ENCODE data around the gene GGT6. TPM values are rescaled to one million over a fixed set of nuclear protein-coding genes. Genes with fewer than 3 reads are reported as not detected.
A peak's percentile ranks its signal among the peaks of the same experiment; 100 is the strongest.

Gene GGT6
- polyA plus RNA-seq, 4 donors = 6.1 to 11.3 (median 8.2) TPM

DNA sequence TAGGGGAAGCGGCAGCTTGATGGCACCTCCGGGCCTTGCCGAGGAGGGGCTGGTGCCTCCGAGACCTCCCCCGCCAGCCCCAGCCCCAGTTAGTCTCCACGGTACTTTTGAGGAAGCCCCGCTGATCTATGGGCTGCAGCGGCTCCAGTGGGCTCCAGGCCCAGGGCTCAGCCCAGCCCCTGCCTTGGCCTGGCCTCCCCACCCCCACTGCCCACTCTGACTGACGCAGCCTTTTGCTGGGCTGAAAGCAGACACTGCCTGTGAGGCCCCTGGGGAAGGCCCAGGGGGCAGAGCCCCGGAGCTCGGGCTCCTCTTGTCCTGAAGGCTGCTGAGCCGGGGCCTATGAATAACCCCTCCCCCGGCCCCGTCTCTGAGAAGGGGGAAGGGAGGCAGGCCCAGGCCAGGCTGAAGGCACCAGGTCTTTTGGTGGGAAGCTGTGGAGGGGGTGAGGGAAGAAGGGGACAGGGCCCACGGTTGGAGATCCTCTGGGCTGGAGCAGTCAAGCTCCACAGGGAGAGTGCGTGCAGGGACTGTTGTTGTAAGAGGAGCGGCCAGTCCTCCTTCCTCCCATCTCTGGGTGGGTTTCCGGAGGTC, 16.4 kb upstream of the GGT6 start:
- DNase-seq (ENCODE audit: low read depth in 4 of 4, low spot score in 3 of 4) = no peak

DNA sequence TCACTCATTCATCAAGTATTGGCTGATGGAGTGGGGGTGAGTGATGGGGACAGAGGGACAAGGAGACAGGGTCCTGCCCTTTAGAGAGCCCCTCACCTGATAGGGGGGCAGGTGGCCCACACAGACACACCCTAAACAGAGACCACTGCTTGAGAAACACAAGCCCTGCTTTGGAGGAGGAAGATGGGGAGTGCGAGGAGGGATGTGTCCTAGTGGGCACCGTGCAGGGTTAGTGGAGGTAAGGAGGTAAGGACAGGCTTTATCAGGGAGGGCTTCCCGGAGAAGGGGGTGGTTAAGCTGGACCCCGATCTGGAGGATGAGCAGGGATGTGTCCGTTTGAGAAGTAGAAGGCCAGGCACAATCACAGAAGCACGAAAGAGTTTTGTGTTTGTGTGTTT, 15.8 kb upstream of the GGT6 start:
- DNase-seq (ENCODE audit: low read depth in 4 of 4, low spot score in 3 of 4) = no peak

DNA sequence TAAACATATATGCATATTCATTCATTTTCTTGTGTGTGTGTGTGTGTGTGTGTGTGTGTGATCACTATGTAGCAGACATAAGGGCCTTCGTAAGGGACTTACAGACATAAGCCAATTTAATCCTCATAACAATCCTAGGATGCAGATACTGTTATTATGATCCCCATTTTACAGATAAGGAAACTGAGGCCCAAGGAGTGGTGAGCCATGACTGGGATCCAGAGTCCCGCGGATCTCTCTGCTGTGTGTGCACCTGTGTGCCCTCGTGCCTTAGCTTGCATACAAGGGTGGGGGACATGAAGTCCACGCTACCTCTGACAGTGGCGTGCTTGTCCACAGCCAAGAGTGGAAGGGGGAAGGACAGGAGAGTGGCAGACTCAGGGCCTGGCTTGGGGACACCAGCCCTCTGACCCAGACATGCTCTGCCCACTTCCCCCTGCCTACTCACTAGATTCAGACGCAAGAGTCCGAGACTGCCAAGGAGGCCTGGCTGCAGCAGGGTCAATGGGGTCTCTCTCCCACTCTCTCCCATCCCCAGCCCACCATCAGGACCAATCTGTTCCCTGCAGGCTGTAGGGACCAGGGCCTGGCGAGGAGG, 14.2 kb upstream of the GGT6 start:
- DNase-seq (ENCODE audit: low read depth in 4 of 4, low spot score in 3 of 4) = no peak

GRCh38 chr17:4573669-4574068, 13.3 kb upstream of the GGT6 start:
- DNase-seq (ENCODE audit: low read depth in 4 of 4, low spot score in 3 of 4) = no peak

GRCh38 chr17:4573115-4573514, 12.7 kb upstream of the GGT6 start:
- DNase-seq (ENCODE audit: low read depth in 4 of 4, low spot score in 3 of 4) = no peak

DNA sequence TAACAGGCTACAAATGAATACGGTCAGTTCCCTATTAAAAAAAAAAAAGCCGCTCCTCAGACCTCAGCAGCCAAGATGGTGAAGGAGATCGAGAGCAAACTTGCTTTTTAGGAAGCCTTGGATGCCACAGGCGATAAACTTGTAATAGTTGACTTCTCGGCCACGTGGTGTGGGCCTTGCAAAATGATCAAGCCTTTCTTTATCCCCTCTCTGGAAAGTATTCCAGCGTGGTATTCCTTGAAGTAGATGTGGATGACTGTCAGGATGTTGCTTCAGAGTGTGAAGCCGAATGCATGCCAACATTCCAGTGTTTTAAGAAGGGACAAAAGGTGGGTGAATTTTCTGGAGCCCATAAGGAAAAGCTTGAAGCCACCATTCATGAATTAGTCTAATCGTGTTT, 11.8 kb upstream of the GGT6 start:
- DNase-seq (ENCODE audit: low read depth in 4 of 4, low spot score in 3 of 4) = no peak

GRCh38 chr17:4569591-4569990, 9.2 kb upstream of the GGT6 start:
- no peak for DNase-seq (ENCODE audit: low read depth in 4 of 4, low spot score in 3 of 4)

DNA sequence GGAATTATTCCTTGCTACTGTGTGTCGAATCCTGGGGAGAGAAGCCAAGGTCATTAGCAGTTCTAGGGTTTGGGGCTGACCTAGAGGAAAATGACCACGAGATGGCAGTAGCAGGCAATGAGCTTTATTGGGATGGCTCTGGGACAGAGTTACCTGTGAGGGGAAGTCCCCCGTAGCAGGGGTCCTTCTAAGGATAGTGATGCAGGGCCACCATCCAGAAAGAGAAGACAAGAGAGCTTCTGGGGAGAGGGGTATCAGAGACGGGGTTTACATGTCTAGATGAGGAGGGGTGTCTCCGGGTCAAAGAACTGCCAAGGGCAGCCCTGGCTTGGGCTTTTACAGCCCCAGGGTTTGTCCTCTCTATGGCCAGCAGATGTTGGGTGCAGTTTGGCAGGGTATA, 6.4 kb upstream of the GGT6 start:
- peak in 3 of 4 donors; percentile 60 to 67 (median 66) for DNase-seq (ENCODE audit: low read depth in 4 of 4, low spot score in 3 of 4)

DNA sequence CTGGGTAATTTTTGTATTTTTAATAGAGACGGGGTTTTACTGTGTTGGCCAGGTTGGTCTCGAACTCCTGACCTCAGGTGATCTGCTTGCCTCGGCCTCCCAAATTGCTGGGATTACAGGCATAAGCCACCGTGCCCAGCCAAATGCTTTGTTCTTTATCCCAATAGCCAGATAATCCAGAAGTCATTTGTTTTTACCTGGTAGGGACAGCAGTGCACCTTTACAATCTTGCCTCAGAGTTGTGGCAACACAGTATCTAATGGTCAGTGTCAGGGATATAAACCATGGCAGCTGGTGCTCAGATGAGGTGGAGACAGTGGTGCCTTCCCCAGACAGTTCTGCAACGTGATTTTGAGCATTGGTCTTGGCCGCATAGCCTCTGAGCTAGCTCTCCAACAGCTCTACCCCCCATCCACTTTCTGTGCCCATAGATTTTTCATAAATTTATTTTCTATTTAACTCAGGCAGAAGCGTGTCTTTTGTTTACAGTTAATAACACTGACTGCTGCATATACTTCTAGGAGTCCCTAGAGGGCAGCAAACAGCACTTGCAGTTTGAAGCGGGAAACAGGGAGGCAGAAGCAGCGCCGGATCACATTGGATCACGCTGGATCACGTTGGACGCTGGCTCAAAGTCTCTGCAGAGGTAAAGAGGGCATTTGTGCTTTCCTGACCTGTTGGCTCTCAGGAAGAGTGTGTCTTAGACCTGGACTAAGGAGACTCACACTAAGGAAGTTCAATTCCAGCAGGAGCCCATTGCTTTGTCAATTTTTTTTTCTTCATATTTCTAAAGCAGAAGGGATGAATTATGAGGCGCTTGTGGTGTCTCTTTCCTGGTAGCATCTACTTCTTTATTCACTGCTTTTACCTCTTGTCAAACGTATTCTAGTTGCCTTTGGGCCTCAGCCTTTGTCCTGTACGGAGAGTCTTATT, 5.1 kb upstream of the GGT6 start:
- peak in 1 of 4 donors; percentile 67 for DNase-seq (ENCODE audit: low read depth in 4 of 4, low spot score in 3 of 4)

GRCh38 chr17:4562015-4562969, 1.9 kb upstream of the GGT6 start:
- no peak for DNase-seq (ENCODE audit: low read depth in 4 of 4, low spot score in 3 of 4)

- no peak for DNase-seq (ENCODE audit: low read depth in 4 of 4, low spot score in 3 of 4)
Measured at GRCh38 chr17:4560837-4561256, 470 bp upstream of the GGT6 start.

DNA sequence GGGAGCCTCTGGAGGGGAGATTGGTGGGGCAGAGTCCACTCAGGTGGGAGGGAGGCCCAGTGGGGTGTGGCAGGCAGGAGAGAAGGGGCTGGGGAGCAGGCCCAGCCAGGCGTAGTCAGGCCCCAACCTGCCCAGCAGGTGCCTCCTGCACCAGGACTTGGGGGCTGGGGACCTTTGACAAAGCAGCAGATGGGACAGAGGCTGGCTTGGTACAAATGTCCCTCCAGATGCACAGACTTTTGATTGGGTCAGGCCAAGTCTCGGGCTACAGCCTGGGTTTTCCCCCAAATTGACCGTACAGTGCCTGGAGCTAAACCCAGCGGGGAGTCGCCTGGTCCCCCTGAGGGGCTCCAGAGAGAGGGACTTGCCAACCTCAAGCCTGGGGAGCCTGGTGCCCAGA, 411 bp downstream of the GGT6 start:
- no peak for DNase-seq (ENCODE audit: low read depth in 4 of 4, low spot score in 3 of 4)

- no peak for DNase-seq (ENCODE audit: low read depth in 4 of 4, low spot score in 3 of 4)
Measured at GRCh38 chr17:4559139-4559791, 1.1 kb downstream of the GGT6 start.

DNA sequence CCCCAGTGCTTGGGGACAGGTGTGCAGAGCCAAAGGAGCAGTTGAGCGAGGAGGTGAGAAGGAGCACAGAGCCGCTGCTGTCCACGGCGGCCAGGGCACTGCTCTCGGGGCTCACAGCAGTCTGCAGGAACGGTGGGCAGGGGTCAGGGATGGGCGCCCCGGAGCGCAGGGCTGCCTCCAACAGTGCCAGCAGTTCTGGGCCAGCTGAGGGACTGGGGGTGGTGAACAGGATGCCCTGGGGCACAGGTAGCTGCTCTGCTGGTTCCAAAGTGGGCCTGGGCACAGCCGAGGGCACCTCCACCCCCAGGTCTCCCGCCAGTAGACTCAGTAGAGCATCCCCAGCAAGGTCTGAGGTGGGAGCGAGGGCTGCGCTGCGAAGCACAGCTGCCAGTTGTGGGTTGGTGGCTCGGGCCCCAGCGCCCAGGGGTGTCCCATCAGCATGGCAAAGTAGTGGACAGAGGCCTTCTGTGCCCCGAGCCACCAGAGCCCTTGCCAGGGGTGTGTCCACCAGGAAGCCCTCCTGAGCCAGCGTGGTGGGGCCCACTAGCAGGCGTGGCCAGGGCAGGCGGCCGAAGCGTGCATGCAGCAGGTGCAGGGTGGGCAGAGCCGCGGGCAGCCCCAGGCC, 1.9 kb downstream of the GGT6 start:
- no peak for DNase-seq (ENCODE audit: low read depth in 4 of 4, low spot score in 3 of 4)

DNA sequence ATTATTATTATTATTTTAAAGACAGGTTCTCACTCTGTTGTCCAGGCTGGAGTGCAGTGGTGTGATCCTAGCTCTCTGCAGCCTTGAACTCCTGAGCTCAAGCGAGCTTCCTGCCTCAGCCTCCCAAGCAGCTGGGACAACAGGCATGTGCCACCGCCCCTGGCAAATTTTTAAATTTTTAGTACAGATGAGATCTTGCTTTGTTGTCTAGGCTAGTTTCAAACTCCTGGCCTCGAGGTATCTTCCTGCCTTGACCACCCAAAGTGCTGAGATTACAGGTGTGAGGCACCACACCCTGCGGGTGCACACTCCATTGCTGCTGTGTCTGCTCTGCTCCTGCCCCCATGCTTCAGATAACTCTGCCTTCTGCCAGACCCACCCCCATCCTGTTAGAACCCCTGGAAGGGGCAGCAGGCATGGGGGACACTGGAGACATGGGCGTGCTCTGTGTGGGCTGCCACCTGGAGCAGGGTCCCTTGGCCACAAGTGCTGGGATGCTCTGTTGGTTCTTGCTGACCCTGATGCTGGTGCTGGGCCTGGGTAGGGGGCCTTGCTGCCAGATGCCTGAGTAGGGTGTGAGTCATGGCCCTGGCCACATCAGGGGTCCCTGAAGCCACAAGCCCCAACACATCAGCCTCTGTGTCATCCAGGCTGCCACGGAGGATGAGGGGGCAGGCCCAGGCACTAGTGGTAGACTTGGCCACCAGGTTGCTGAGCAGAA, 2.6 kb downstream of the GGT6 start:
- no peak for DNase-seq (ENCODE audit: low read depth in 4 of 4, low spot score in 3 of 4)

- no peak for DNase-seq (ENCODE audit: low read depth in 4 of 4, low spot score in 3 of 4)
Measured at GRCh38 chr17:4556996-4557395, 3.4 kb downstream of the GGT6 start.

GRCh38 chr17:4555873-4556759, 4.3 kb downstream of the GGT6 start:
- DNase-seq (ENCODE audit: low read depth in 4 of 4, low spot score in 3 of 4) = no peak

Data from right renal pelvis (tissue), 4 donors.